CD4-positive, alpha-beta T cell (primary cell): ENCODE results near the gene PDCD10. TPM values are rescaled to one million over a fixed set of nuclear protein-coding genes. Genes with fewer than 3 reads are reported as not detected.
A peak's percentile ranks its signal among the peaks of the same experiment; 100 is the strongest.

Experiments used
- ATAC-seq: fragments of 200-7000 bp; cut with Tn5 transposase; one replicate; pipeline ENCODE4 v1.10.0; 2022; ENCODE audit warnings: mild to moderate bottlenecking; ENCODE audit not compliant: poor library complexity
- CTCF ChIA-PET: fragments of 350-600 bp; sonication (Branson Sonifier 250); formaldehyde crosslinking; loops from one replicate; lab custom pipeline; 2021; ENCODE audit warnings: antibody characterized with exemption, inconsistent platforms; lab: Charles Lee
- POLR2A ChIA-PET: fragments of 350-600 bp; sonication (Branson Sonifier 250); formaldehyde crosslinking; loops from one replicate; lab custom pipeline; 2021; ENCODE audit warnings: antibody characterized with exemption, inconsistent platforms; lab: Charles Lee
- DNase-seq, 14 experiments: peaks; one replicate each; pipeline ENCODE4 v3.0.0-alpha.2; 2013 to 2020; ENCODE audit warnings: mixed read lengths in 2 of 14
- H3K27ac ChIP-seq, 2 donors: one replicate each; pipeline versions ENCODE4 v1.5.1 to v1.7.0; 2013; ENCODE audit warnings: low read length in 2 of 2, low read depth in 1 of 2, mild to moderate bottlenecking in 1 of 2
- H3K27me3 ChIP-seq, 2 experiments: 1 replicate in 1 of 2; 2 replicates in 1 of 2; pipeline versions ENCODE4 v1.6.1 to v1.7.0; 2013; ENCODE audit warnings: low read length in 2 of 2, control low read depth in 1 of 2, mild to moderate bottlenecking in 1 of 2, moderate library complexity in 1 of 2; ENCODE audit not compliant: insufficient read depth in 2 of 2, control insufficient read depth in 1 of 2
- H3K36me3 ChIP-seq: one replicate; pipeline ENCODE4 v1.6.1; 2013; ENCODE audit warnings: low read length, control low read depth; ENCODE audit not compliant: insufficient read depth
- H3K4me1 ChIP-seq: one replicate; pipeline ENCODE4 v1.6.1; 2013; ENCODE audit warnings: low read length, control low read depth; ENCODE audit not compliant: insufficient read depth
- H3K4me3 ChIP-seq: one replicate; pipeline ENCODE4 v1.5.1; 2013; ENCODE audit warnings: mild to moderate bottlenecking, low read length, moderate library complexity
- H3K9me3 ChIP-seq, 2 experiments: 1 replicate in 1 of 2; 2 replicates in 1 of 2; pipeline versions ENCODE4 v1.6.1 to v1.7.0; 2013; ENCODE audit warnings: low read length in 2 of 2, mild to moderate bottlenecking in 2 of 2, control low read depth in 1 of 2, moderate library complexity in 1 of 2; ENCODE audit not compliant: control insufficient read depth in 1 of 2, insufficient read depth in 1 of 2
- H3K27ac Mint-ChIP-seq: one replicate; pipeline ENCODE4 v1.8.0; 2020; ENCODE audit warnings: mixed read lengths
- H3K27me3 Mint-ChIP-seq: one replicate; pipeline ENCODE4 v1.8.0; 2021; ENCODE audit warnings: mixed read lengths
- H3K36me3 Mint-ChIP-seq: one replicate; pipeline ENCODE4 v1.8.0; 2021; ENCODE audit warnings: low read depth, mixed read lengths
- H3K4me1 Mint-ChIP-seq: one replicate; pipeline ENCODE4 v1.8.0; 2021; ENCODE audit warnings: low read depth, mixed read lengths
- H3K4me3 Mint-ChIP-seq: one replicate; pipeline ENCODE4 v1.8.0; 2020; ENCODE audit warnings: mild to moderate bottlenecking, mixed read lengths
- H3K9me3 Mint-ChIP-seq: one replicate; pipeline ENCODE4 v1.8.0; 2020; ENCODE audit warnings: mixed read lengths
- CTCF ChIP-seq: fragments of 200-600 bp; IDR thresholded peaks from one replicate; pipeline ENCODE4 v1.8.0; 2022; ENCODE audit warnings: antibody characterized with exemption, mild to moderate bottlenecking
- intact Hi-C, 2 experiments: fragments of 100-400 bp; cut with DNase I in 1 of 2; cut with micrococcal nuclease in 1 of 2; formaldehyde crosslinking; loops; one replicate each; pipeline versions ENCODE4 v1.15.1 to v1.9.0; 2023 to 2025; cut with DNase I, micrococcal nuclease
- total RNA-seq, 174 experiments: library from RNA in 2 of 174; stranded (reverse) in 2 of 174; gene quantifications; one replicate each; pipeline ENCODE4 v1.2.3 and lab custom pipeline; 2021 to 2026

Gene PDCD10
- total RNA-seq, 2 experiments from 2014 or later: 19.0 to 22.8 TPM

DNA sequence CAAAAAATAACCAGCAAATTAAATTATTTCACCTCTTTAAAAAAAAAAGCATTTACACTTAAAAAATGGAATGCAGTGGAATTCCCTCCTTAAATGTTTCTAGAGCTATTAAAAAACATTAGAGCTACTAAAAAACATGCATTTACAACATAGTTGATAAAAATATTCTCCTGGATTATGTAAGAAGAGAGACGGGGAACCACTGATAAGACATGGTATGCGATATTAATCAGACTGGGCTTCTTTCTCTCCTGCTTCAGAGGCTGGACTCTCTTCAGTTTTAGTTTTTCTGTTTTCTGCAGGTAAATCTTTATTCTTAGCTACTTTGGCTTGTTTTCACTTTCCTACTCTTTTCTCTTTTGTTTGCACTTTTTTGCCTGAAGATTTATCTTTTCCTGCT is 40.6 kb downstream of the PDCD10 start:
- intact Hi-C loops: loop anchor here in 1 of 2 experiments (5.0 kb wide), 1 partner anchor 38 kb away; the partner anchor contains the start of gene PDCD10
- ChIA-PET POLR2A (no interaction called here), CTCF (interaction anchor here (1.3 to 2.0 kb wide), 2 partner anchors 9 kb away, joined by 3 to 8 read pairs; no protein-coding TSS in a partner anchor)
- Mint-ChIP-seq H3K27me3 (no peaks in the 10 kb centered on the region), H3K4me3 (no peak overlapping the region), H3K4me1 (peaks cover 46% of the 10 kb centered on the region), H3K9me3 (no peaks in the 10 kb centered on the region), H3K36me3 (peaks cover 76% of the 10 kb centered on the region), H3K27ac (peak overlapping the region; percentile 85)
- no peak for TF ChIP-seq CTCF
- ATAC-seq (no peak), DNase-seq (no peak)
- no peak overlapping the region for H3K4me3 ChIP-seq
- no peaks in the 10 kb centered on the region for H3K27me3 ChIP-seq
- H3K36me3 ChIP-seq: peaks cover 55% of the 10 kb centered on the region
- H3K27ac ChIP-seq: no peak overlapping the region
- peaks cover 5% of the 10 kb centered on the region for H3K4me1 ChIP-seq
- no peaks in the 10 kb centered on the region for H3K9me3 ChIP-seq

- H3K4me1 ChIP-seq: peaks cover 5% of the 10 kb centered on the region
- no peak for TF ChIP-seq CTCF
- ChIA-PET CTCF (interaction anchor here (0.9 kb wide), 1 partner anchor 12 kb away, joined by 3 read pairs; no protein-coding TSS in a partner anchor), POLR2A (no interaction called here)
- peak; percentile 97 for ATAC-seq
- H3K36me3 Mint-ChIP-seq: peaks cover 66% of the 10 kb centered on the region
- no peaks in the 10 kb centered on the region for H3K27me3 Mint-ChIP-seq
- DNase-seq: peak in 7 of 14 experiments; percentile 1 to 69 (median 21)
- H3K9me3 Mint-ChIP-seq: no peaks in the 10 kb centered on the region
- peak overlapping the region; percentile 85 for H3K27ac Mint-ChIP-seq
- H3K27ac ChIP-seq: peak overlapping the region in 1 of 2 donors; percentile 23
- peaks cover 50% of the 10 kb centered on the region for H3K36me3 ChIP-seq
- no peaks in the 10 kb centered on the region for H3K27me3 ChIP-seq
- H3K4me3 Mint-ChIP-seq: peak overlapping the region; percentile 20
- intact Hi-C loops: loop anchor here in 1 of 2 experiments (5.0 kb wide), 1 partner anchor 41 kb away; the partner anchor contains the start of gene PDCD10
- H3K4me1 Mint-ChIP-seq: peaks cover 33% of the 10 kb centered on the region
- H3K9me3 ChIP-seq: no peaks in the 10 kb centered on the region
- H3K4me3 ChIP-seq: no peak overlapping the region
Observed at GRCh38 chr3:167691366-167691765, 43.3 kb downstream of the PDCD10 start.

DNA sequence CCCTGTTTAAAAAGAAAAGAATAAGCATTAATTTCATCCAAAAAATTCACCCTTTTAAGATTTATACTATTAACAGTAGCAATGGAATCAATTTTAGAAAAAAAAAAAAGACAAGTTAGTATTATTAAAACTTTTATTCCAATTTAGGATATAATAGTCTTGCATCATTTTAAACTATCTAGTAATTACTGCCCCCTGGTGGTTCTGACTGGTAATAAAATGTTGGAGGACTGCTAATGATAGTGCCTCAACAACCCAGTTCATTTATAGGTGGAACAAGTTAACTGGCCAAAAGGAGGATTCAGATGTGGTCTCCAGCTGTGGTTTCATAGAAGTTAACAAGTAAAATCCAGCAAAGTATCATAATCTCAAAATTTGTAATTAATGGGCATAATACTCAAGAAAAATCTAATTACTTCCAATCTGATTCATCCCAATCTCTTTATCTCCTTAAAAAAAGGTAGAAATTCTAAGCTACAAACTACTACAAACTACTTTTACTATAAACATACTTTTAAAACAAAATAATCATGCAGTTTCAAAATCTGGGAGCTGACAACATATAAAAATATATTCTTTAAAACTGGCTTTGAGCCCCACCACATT is 50.2 kb downstream of the PDCD10 start:
- Mint-ChIP-seq H3K4me3 (no peak overlapping the region), H3K27ac (no peak overlapping the region), H3K27me3 (no peaks in the 10 kb centered on the region), H3K36me3 (peaks cover 71% of the 10 kb centered on the region), H3K4me1 (no peaks in the 10 kb centered on the region), H3K9me3 (no peaks in the 10 kb centered on the region)
- H3K4me1 ChIP-seq: no peaks in the 10 kb centered on the region
- no peak overlapping the region for H3K4me3 ChIP-seq
- H3K27me3 ChIP-seq: no peaks in the 10 kb centered on the region
- DNase-seq (peak in 10 of 14 experiments; percentile 1 to 77 (median 34)), ATAC-seq (peak; percentile 73)
- H3K27ac ChIP-seq: no peak overlapping the region
- POLR2A ChIA-PET: no interaction called here
- H3K9me3 ChIP-seq: no peaks in the 10 kb centered on the region
- H3K36me3 ChIP-seq: peaks cover 56% of the 10 kb centered on the region
- TF ChIP-seq CTCF: peak; percentile 87
- intact Hi-C loops: loop anchor here (1.0 to 5.0 kb wide), 2 partner anchors 302 to 304 kb away; partner anchors contain the start of gene ZBBX (in 2 of the 2)
- CTCF ChIA-PET: interaction anchor here (1.1 to 1.4 kb wide), 2 partner anchors 9 to 306 kb away, joined by 3 to 8 read pairs; no protein-coding TSS in a partner anchor
